Measurements from ENCODE around the gene ADM. TPM values are rescaled to one million over a fixed set of nuclear protein-coding genes. Genes with fewer than 3 reads are reported as not detected.
A peak's percentile ranks its signal among the peaks of the same experiment; 100 is the strongest.

The ADM gene
- total and polyA plus RNA-seq, 3 donors from 2014 or later = 3.5 to 13.1 (median 3.7) TPM

DNA sequence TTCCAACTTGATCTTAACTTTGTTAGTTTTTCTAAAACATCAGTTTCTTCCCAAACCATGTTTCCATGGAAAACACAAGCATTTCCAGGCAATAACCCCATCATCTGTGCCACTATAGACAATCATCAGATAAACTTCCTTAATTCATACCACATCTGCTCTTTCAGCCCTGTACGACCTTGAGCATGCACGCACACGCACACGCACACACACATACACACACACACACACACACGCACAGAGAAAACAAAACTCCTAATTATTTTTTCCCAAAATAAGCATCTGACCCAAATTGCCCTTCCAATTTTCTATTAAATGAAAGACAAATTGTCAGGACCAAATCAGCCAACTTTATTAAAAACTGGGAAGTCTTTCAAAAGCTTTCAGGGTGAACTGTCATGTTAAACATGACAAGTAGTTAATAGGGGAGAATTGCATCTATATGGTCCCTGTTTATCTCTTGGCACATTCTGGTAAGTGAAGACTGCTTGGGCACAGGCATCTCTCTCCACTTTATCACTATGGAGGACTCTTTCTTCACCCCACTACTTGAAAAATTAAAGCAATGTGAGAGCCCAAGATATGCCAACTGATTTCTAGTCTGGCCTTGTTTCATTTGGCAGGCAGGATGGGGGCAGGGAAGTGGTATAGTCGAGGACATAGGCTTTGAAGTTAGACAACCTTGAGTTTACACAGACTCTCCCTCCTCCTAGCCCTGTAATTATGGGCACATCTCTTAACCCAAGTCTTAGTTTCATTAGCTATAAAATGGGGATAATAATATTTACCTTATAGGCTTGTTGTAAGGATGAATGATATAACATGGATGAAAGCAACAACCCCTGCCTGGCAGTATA is 15.1 kb downstream of the ADM start:
- no peak overlapping the region for H3K27ac ChIP-seq
- 40 to 54% methylated on average over 6 of the region's 6 CpGs for WGBS, 2 donors
- DNase-seq = no peak

DNA sequence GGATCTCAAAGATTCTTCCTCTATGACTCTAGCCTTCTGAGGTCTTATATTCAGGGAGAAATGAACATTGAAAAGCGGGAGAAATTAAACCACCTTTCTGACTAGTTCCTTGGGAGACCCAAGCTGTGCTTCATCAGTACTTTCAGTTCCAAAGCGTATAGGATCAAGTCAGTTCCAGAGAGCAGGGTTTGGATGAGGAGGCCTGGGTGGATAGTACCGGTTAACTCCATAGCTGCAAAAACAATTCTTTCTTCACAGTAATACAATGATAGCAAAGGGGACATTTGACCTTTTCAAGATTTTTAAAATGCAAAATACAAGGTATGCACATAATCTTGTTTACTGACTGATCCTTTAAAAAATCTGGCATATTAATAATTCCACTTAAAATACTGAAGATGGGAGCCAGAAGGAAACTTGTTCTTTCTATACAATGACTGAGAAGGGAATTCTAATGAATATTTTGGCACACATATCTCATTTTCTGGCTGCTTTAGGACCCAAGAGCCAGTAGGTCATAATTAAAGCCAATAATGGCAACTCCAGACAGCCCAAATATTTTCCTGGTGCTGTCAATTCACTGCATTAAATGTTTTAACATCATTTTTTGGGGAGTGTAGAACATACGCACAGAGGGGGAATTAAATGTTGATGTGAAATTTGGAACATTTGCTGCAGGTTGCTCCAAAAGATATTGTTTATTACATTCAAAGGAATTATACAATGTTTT is 16.0 kb downstream of the ADM start:
- no peaks in the 10 kb centered on the region for H3K27me3 ChIP-seq
- no peak overlapping the region for H3K27ac ChIP-seq

More for the DNA sequence above, 15.1 kb downstream of the ADM start:
- no peaks in the 10 kb centered on the region for H3K36me3 ChIP-seq (ENCODE audit: low read depth, missing control alignments)
- H3K27me3 ChIP-seq = no peaks in the 10 kb centered on the region
- peaks cover 12% of the 10 kb centered on the region for H3K4me1 ChIP-seq
- intact Hi-C loops (cut with DNase I; ENCODE audit: low total_unique reads) = no loop called here
- H3K9me3 ChIP-seq = no peaks in the 10 kb centered on the region
- TF ChIP-seq, protein P1, sequence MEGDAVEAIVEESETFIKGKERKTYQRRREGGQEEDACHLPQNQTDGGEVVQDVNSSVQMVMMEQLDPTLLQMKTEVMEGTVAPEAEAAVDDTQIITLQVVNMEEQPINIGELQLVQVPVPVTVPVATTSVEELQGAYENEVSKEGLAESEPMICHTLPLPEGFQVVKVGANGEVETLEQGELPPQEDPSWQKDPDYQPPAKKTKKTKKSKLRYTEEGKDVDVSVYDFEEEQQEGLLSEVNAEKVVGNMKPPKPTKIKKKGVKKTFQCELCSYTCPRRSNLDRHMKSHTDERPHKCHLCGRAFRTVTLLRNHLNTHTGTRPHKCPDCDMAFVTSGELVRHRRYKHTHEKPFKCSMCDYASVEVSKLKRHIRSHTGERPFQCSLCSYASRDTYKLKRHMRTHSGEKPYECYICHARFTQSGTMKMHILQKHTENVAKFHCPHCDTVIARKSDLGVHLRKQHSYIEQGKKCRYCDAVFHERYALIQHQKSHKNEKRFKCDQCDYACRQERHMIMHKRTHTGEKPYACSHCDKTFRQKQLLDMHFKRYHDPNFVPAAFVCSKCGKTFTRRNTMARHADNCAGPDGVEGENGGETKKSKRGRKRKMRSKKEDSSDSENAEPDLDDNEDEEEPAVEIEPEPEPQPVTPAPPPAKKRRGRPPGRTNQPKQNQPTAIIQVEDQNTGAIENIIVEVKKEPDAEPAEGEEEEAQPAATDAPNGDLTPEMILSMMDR (IDR thresholded peaks at IDR 0.05) = no peak
- no peak for TF ChIP-seq POLR2A (IDR thresholded peaks at IDR 0.05)
- no peak overlapping the region for H3K4me3 ChIP-seq

DNA sequence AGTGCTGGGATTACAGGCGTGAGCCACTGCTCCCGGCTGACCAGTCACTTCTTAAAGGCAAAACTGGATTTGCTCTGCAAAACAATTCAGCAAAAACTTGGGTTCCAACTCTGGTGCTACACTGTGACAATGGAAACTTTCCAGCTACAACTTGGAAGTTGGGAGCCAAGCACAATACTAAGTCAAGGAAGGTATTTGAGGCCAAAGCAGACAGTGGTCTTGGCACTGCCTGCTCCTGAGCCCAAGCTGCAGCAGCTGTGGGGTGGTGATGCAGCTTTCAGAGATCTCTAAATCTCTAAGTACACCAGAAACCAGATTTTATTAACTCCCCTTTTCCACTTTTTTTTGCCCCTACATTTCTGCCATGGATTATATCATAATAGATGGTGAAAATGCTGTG is 17.5 kb downstream of the ADM start:
- no peak for TF ChIP-seq POLR2A (IDR thresholded peaks at IDR 0.05)
- TF ChIP-seq, protein P1 (IDR thresholded peaks at IDR 0.05) = no peak
- H3K27ac ChIP-seq = peak overlapping the region in 1 of 2 donors; percentile 54
- intact Hi-C loops (cut with DNase I; ENCODE audit: low total_unique reads) = no loop called here
- H3K36me3 ChIP-seq (ENCODE audit: low read depth, missing control alignments) = no peaks in the 10 kb centered on the region
- DNase-seq = no peak
- 52 to 82% methylated on average over 2 of the region's 2 CpGs for WGBS, 2 donors
- no peaks in the 10 kb centered on the region for H3K9me3 ChIP-seq
- H3K4me3 ChIP-seq = no peak overlapping the region
- no peaks in the 10 kb centered on the region for H3K27me3 ChIP-seq
- peaks cover 24% of the 10 kb centered on the region for H3K4me1 ChIP-seq

More for the DNA sequence above, 16.0 kb downstream of the ADM start:
- H3K4me1 ChIP-seq = peaks cover 18% of the 10 kb centered on the region
- no peak overlapping the region for H3K4me3 ChIP-seq
- intact Hi-C loops (cut with DNase I; ENCODE audit: low total_unique reads) = no loop called here
- WGBS, 2 donors = 59 to 61% methylated on average over 4 of the region's 4 CpGs
- TF ChIP-seq, protein P1 (IDR thresholded peaks at IDR 0.05) = no peak
- no peak for TF ChIP-seq POLR2A (IDR thresholded peaks at IDR 0.05)
- no peaks in the 10 kb centered on the region for H3K36me3 ChIP-seq (ENCODE audit: low read depth, missing control alignments)
- DNase-seq = no peak
- H3K9me3 ChIP-seq = no peaks in the 10 kb centered on the region

DNA sequence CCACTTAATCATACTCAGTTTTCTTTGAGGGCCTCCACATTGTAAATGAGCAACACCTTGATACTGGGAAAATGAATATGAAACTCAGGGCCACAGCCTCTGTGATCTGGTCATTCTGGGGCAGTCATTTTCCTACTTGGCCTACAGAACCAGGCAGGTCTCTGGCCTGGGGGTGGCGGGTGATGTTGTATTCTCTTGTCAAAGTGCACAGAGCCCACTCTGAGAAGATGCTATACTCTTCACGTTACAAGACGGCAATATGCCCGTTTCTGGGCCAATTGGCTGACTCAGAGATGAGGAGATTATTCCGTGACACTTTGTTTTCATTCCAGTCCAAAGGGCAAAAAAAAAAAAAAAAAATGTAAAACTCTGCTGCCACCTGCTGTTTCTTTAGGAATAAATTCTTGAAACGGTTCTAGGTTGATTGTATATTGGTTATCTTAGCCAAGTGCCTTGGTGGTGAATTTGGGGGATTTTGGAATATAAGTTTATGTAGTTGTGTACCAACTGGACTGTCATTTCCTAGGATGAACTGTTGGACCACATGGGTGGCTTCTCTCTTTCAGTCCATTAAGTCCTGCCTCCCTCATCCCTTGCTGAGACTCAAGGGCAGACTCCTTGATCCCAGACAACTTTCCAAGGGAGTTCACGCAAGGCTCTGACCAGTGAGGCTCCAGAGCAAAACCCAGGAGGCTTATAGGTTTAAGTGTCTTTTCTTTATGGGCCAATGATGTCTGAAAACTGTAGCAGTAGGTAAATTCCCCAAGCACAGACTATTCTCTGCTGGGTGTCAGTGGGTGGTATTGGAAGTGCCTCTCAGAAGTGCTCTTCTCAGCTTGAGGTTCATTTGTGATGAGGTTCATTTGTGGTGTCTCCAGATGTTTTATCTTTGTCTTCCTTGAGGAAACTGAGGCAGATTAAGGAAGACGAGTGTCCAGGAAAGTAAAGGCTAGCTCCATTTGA is 18.2 kb downstream of the ADM start:
- no peaks in the 10 kb centered on the region for H3K36me3 ChIP-seq (ENCODE audit: low read depth, missing control alignments)
- WGBS, 2 donors = 39% methylated on average over 8 of the region's 8 CpGs
- no peaks in the 10 kb centered on the region for H3K9me3 ChIP-seq
- H3K27ac ChIP-seq = peak overlapping the region in 1 of 2 donors; percentile 54
- peaks cover 26% of the 10 kb centered on the region for H3K4me1 ChIP-seq
- intact Hi-C loops (cut with DNase I; ENCODE audit: low total_unique reads) = no loop called here
- no peaks in the 10 kb centered on the region for H3K27me3 ChIP-seq
- H3K4me3 ChIP-seq = no peak overlapping the region
- TF ChIP-seq POLR2A (IDR thresholded peaks at IDR 0.05) = no peak
- TF ChIP-seq, protein P1 (IDR thresholded peaks at IDR 0.05) = peak; percentile 35 to 58 (median 58)
- DNase-seq = no peak
